HG03045 (cell line): ENCODE measurements around the gene NUP62.
A peak's percentile ranks its signal among the peaks of the same experiment; 100 is the strongest.

ENCODE experiments used
- ATAC-seq: cut with Tn5 transposase; IDR thresholded peaks from one replicate; pipeline ENCODE4 v1.9.1; 2021; ENCODE audit warnings: mild to moderate bottlenecking, moderate library complexity; ENCODE audit not compliant: unreplicated experiment

Gene NUP62

GRCh38 chr19:49870309-49870901, 58.9 kb downstream of the NUP62 start:
- no peak for ATAC-seq

DNA sequence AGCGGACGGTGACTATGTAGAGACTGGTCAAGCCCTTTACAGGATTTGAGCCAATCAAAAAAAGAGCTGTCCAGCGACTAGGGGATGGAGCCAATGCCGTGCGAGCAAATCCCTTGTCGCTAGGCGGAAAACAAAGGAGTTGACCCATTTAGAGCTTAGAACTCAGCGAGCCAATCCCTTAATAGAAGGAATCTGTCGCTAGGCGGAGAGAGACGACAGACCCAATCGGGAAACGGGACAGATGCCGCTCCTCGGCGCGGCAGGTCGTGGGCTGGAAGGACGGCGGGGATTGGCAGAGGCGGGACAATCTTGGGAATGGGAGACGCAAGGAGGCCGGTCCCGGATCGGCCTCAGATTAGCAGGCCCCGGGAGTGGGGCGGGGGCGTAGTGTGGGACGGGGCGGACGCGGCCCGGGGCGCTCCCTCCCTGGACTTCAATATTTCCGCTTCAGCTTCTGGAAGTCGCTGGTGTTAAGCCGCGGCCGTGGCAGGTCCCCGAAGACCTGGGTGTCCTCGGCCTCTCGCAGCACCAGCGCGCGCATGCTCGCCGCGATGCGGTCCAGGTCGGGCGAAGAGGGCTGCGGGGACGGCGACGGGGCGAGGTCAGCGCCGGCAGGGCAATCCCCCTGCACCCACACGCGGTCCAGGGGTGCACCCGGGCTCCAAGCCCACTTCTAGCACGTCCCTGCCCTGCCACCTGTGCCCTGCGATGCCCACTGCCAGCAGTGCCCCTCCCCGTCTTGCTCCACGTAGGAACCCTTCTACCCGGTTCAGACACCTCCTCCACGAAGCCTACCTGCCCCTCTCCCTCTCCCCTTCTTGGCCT, 59.6 kb downstream of the NUP62 start:
- peak; percentile 71 for ATAC-seq

- peak; percentile 11 for ATAC-seq
Measured at GRCh38 chr19:49869009-49869483, 60.3 kb downstream of the NUP62 start.

- ATAC-seq: peak; percentile 40
Measured at GRCh38 chr19:49866933-49867782, 62.1 kb downstream of the NUP62 start, which contains the start of gene PNKP. TSS of gene PNKP (minus strand) at chr19:49867576. CDS start at chr19:49867204, 372 bp downstream.

DNA sequence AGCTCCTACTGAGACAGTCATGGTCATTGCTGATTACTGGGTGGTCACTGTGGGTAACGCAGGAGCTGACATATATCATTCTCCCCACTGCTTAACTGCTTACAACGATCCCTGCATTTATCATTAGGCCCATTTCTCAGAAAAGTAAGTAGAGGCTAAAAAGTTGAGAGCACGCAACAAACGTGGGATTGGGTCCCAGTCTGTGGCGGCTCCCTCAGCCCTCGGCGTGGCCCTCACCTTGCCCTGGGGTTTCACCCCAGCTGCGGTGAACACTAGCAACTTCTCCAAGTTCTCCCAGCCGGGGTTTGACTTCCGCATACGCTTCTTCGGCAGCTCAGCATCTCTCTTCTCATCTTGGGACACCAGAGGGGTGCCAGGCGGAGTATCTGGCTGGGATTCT, 64.4 kb downstream of the NUP62 start:
- ATAC-seq: no peak

GRCh38 chr19:49863935-49864320, 65.4 kb downstream of the NUP62 start:
- ATAC-seq: no peak

DNA sequence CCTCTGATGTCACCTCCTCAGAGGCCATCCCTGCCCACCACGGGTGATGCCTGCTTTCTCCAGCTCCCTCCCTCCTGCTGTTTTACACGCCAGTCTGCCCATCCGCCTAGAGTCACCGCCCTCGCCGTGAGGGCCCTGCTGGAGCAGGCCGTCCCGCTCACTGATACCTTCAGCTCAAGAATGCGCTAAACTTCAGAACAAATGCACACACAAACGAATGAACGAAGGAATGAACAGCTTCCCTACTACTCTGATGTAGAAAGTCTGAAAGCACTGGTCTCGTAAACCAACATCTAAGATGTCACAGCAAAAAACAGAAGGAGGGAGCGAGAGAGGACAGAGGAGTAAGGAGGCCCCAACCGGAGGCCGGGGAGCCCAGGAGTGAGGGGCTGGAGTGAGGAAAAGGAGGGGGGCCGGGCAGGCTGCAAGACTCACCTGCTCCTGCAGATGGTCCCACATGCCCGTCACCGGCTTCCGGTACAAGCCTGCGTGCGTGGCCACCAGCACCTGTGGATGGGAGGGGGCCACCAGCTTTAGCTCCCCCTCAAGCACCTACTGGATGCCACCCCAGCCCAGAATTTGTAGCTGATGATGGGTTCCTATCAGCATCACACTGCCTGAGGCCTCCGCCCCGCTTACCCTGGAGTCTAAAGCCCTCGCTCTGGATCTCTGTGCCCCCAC, 65.9 kb downstream of the NUP62 start:
- ATAC-seq: no peak

DNA sequence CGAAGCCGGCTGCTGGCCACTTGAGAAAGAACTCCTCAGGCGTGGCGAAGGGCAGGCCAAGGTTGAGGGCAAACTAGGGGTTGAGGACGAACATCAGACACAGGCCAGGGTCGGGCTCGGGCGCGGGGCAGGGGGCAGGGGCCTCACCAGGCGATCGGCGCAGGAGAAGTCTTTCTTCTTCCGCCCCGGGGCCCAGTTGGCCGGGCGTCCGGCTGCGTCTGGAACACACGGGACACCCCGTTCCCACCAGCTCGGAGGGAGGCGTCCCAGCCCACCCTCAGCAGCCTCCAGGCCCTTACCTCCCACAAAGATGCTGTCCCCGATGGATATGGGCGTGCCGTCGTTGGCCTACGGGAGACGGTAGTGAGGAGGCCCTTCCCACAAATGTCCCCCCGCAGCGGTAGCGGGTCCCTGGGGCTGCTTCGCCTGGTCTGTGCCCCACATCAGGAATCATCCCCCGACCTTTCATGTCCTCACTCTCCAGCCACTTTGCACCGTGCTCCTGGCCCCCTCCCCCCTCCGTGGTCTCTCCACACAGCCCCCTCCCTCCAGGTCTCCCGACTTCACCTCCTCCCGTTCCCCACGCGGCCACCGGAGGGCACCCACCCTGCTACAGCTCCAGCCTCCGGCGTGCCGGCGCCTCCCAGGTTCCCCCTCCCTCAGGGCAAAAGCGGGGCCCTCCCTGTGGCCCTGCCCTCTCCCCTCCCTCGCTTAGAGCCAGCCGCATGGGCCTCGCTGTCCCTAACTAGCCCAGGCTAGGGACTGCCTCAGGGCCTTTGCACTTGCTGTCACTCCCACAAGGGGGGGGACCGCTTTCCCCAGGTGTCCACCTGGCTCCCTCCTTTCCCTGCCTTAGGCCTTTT, 66.7 kb downstream of the NUP62 start:
- ATAC-seq: no peak

DNA sequence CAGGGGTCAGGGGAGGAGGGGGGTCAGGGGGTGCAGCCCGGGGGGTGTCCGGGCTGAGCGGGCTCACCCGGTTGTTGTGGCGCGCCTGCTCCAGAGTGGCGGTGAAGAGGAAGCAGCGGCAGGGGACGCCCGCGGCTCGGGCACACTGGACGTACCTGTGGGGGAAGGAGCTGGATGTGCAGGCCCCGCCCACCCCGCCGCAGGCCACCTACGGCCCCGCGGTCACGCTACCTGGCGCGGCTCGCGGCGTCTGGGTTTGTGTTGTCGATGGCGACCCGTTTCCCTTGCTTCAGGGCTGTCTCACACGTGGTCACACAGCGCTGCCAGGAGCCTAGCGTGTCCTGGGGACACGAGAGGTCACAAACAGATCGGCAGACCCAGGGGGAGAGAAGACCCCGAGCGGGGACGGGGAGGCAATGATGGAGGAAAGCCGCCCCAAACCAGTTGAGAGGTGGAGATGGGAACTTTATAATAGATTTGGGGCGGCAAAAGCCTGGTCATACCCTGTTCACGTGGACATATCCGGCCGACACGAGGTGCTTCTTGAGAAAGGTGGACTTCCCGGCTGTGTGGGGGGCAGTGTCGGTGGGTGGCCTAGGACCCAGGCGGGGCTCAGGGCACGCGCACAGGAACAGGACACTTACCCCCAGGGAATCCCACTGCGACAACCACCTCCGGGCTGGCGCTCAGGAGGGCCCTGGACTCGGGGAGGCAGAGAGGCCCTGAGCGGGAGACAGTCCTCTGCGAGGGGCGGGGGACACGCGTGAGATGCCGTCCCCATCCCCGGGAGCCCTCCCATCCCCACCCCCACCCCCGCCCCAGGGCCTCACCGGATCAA, 67.5 kb downstream of the NUP62 start:
- ATAC-seq: no peak

DNA sequence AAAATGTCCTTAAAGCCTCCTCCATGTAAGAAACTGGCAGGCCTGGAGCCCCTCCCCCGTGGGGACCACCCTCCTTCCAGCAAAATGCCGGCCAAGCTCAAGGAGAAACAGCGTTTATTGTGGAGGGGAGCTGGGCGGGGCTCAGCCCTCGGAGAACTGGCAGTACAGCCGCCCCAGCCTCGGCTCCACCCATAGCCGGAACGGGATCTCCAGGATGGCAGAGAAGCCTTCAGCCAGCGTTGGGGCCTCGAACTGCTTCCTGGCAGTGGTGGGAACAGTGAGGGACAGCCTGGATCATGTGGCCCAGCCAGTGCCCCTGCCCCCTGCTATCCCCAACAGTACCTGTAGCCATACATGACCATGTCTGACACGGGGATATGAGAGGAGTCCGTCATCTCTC, 68.2 kb downstream of the NUP62 start:
- ATAC-seq: no peak

GRCh38 chr19:49860336-49861102, 68.8 kb downstream of the NUP62 start:
- no peak for ATAC-seq

- ATAC-seq: no peak
Measured at GRCh38 chr19:49859682-49860335, 69.5 kb downstream of the NUP62 start.

GRCh38 chr19:49858088-49858985, 71.0 kb downstream of the NUP62 start:
- ATAC-seq: no peak

- ATAC-seq: no peak
Measured at GRCh38 chr19:49857838-49858087, 71.5 kb downstream of the NUP62 start.

DNA sequence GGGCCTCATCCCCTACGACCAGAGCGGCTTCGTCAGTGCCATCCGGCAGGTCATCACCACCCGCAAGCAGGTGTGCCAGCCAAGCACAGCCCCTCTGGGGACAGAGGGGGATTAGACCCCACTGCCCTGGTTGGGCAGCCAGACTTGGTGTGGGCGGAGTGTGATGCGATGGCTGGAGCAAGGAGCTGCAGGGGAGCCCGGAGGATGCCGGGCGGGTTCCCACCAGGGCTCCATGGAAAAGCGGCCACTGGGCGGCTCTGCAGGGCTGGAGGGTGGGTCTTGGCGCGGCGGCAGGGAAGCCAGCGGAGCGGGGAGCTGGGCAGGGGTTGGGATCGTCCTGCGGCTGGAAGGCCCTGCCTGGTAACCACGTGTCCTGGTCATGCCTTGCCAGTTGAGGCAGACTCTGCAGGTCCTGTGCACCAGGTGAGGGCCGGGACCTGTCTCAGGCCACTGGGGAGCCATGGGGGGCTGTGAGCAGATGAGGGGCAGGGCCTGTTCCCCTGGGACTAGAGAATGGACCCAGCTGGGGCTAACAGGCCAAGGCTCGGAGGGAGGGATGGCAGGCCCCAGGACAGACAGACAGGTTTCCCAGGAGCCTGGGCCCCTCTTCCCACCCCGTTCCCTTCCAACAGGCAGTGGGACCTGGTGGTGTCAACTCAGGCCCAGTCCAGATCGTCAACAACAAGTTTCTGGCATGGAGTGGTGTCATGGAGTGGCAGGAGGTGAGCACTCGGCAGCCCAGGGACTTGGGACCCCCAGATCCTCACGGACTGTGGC, 72.1 kb downstream of the NUP62 start:
- ATAC-seq: no peak
